Stimulated activated CD4-positive, alpha-beta T cell treated with anti-CD3 and anti-CD28 coated beads, TNF-alpha, amount 100 ng/mL, for 1 hour (primary cell): ENCODE measurements around the gene FOXJ1.

Experiments
- DNase-seq, 3 donors: peaks; one replicate each; pipeline ENCODE4 v3.0.0-alpha.2; 2020; ENCODE audit warnings: low read depth in 3 of 3, low spot score in 1 of 3

FOXJ1 gene

GRCh38 chr17:76092526-76093413 lies 48.3 kb downstream of the FOXJ1 start:
- no peak for DNase-seq

- no peak for DNase-seq
Measured at GRCh38 chr17:76091526-76092286, 49.3 kb downstream of the FOXJ1 start.

GRCh38 chr17:76090517-76091129 lies 50.4 kb downstream of the FOXJ1 start:
- no peak for DNase-seq

DNA sequence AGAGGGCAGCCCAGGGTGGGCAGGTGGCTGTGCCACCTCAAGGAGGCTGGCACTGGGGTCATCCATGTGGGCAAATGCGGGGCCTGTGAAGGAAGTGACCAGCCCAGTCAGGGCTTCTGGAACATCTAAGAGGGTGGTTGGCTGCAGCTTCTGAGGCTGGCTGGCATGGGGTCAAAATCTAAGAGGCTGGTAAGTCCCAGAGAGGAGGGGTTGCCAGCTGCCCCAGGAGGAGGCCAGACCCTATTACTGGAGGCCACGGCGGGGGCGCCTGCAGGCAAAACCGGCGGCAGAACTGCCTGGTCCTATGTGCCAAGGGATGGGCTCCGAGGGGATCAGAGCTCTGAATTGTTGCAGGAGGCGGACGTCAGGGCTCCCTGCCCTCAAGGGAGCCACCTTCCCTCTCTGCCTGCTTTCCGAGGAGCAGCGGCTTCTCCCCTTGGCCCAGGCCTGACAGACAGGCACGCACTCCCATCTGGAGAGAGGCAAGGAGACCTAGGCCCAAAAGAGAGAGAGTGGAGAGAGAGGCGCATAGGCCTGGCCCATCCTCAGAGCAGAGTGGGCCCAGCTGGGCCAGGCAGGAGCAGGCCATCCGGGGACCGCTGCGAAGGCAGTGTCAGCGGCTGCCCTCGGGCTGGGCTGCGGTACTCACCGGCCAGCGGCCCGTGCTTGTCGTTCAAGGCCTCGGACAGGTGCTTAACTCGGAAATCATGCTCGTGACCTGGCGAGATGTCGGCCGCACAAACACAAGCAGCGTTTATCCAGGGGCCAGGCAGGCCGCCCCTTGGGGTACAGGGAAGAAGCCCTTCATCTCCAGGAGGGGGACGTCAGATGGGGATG lies 51.1 kb downstream of the FOXJ1 start:
- DNase-seq: no peak

- no peak for DNase-seq
Measured at GRCh38 chr17:76088868-76089576, 52.0 kb downstream of the FOXJ1 start.

DNA sequence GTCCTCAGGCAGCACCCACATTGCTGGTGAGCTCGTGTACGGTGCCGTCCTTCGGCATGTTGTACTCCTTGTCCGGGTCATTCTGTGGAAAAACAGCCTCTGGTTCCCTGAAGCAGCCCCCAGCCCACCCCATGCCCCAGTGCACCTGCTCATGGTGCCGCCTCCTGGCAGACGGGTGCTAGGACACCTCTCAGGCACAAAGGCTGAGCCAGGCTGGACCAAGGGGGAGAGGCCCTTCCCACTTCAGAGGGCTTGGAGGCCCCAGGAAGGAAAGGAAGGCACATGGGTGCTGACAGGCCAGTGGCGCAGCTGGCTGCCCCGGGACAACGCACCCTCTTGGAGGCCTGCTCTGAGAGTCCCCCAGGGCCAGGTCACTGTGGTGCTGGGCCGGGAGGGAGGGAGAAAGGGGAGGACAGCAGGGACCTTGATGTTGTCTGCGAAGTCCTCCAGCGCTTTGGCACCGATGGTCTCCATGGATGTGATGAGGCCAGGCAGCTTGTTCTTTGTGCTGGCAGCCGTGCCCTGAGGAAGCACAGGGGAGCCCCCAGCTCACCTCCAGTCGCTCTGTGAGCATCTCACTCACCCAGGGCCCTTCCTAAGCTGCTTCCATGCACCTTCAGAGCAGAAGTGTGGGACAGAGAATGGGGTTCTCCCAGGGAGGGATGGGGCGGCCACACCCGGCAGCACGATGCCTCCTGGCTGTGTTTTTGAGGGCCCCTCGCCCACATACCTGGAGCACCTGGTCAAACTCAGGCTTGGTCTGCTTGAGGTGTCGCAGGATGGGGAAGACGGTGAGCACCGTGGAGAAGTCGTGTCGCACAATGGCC lies 52.8 kb downstream of the FOXJ1 start:
- no peak for DNase-seq

DNA sequence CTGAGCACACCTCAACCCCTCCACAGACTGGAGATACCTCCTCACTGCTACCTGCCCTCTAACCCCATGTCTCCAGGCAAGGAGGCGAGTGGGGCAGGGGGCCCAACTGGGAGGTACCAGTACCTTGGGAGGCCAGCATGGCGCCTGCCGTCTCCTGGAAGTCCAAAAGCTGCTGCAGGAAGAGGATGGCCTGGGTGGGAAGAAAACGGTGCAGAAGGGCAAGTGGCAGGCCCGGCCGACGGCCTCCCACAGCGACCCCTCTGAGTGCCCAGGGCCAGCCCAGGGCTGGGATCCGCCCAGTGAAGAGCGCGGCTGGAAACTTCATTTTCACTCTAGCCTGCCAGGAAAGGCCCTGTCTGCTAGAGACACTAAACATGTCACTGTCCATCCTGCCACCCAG lies 53.5 kb downstream of the FOXJ1 start:
- no peak for DNase-seq

DNA sequence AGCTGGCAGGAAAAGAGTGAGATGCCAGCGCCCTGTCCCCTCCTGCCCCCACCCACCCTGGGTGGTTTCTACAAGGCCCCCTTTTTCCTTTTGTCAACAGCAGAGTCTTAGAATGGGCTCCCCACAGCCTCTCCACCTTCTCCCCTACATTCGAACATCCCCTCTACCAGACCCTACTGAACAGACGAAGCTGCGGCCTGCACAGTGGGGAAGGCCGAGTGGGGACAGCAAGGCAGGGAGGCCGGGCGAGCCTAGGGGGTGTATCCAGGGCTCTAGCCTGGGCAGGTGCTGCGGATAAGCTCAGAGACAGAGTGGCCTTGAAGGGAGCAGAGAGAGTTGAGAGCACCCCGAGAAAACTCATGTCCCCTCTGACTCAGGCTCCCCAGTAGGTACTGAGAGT lies 54.7 kb downstream of the FOXJ1 start:
- no peak for DNase-seq
